Psoas muscle (tissue), 8 donors: ENCODE measurements around the gene FRMD6. TPM values are rescaled to one million over a fixed set of nuclear protein-coding genes. Genes with fewer than 3 reads are reported as not detected.

Experiments used
- ATAC-seq, 4 donors: fragments of 200-7000 bp; cut with Tn5 transposase; one replicate each; pipeline ENCODE4 v1.9.1; 2020; ENCODE audit warnings: moderate library complexity in 3 of 4, mild to moderate bottlenecking in 2 of 4
- DNase-seq, 2 donors: peaks; one replicate each; pipeline ENCODE4 v3.0.0-alpha.2; 2020
- H3K27ac ChIP-seq: fragments of 200-600 bp; one replicate; pipeline ENCODE4 v1.8.0; 2022
- H3K27me3 ChIP-seq, 3 donors: fragments of 200-600 bp in 1 of 3; one replicate each; pipeline versions ENCODE4 v1.6.1 to v1.8.0; 2013 to 2022; ENCODE audit warnings: low read length in 2 of 3, mild to moderate bottlenecking in 2 of 3, moderate library complexity in 1 of 3; ENCODE audit not compliant: insufficient read depth in 3 of 3
- H3K36me3 ChIP-seq, 2 donors: fragments of 200-600 bp in 1 of 2; one replicate each; pipeline versions ENCODE4 v1.6.1 to v1.8.0; 2013 to 2022; ENCODE audit warnings: low read depth in 1 of 2, mild to moderate bottlenecking in 1 of 2, moderate library complexity in 1 of 2; ENCODE audit not compliant: insufficient read depth in 1 of 2
- H3K4me1 ChIP-seq: fragments of 200-600 bp; one replicate; pipeline ENCODE4 v1.8.0; 2022
- H3K4me3 ChIP-seq: fragments of 200-600 bp; one replicate; pipeline ENCODE4 v1.8.0; 2022; ENCODE audit warnings: mild to moderate bottlenecking
- H3K9me3 ChIP-seq: fragments of 200-600 bp; one replicate; pipeline ENCODE4 v1.8.0; 2022
- WGBS, 3 donors: extraction: QIAGEN DNeasy Blood & Tissue Kit; methylation state at CpG; one replicate each; pipeline versions ENCODE4 v1.1.6 to v1.1.7; 2013; 5-methylcytosine and 5-hydroxymethylcytosine counted together
- intact Hi-C, 2 donors: fragments of 100-400 bp; cut with DNase I; formaldehyde crosslinking; loops; one replicate each; pipeline versions ENCODE4 v1.11.0 to v1.14.2; 2022
- polyA plus RNA-seq, 3 donors: library from polyadenylated mRNA; stranded (reverse); fragments of 200-250 nt; gene quantifications; one replicate each; pipeline ENCODE4 v1.2.3, GENCODE V29; 2013
- total RNA-seq, 4 donors: library from RNA; stranded (reverse); fragmentation: NEBNext Ultra II Directional in 2 of 4; extraction: Animal tissue kit (Norgen Biotek cat#: 25700) in 2 of 4; gene quantifications; one replicate each; pipeline versions ENCODE4 v1.2.1 to v1.2.4, GENCODE V29; 2021 to 2023
- TF ChIP-seq, protein P1 (sequence below): fragments of 200-600 bp; IDR thresholded peaks from one replicate; pipeline ENCODE4 v1.8.0; 2022; ENCODE audit warnings: antibody characterized with exemption
- donor health status: healthy with polysubstance abuse.
- donor health status: DM: no; HTN: no; CAD: no; lungs with moderate emphysema.
- donor health status: Bipolar disorder and iron deficiency.
- donor health status: healthy.
- donor health status: DM: yes; HTN: yes; CAD: no.
- donor health status: DM: no; HTN: no; CAD: no.
- donor health status: DM: no; HTN: no; CAD: no.
- donor health status: DM: yes; HTN: yes; CAD: no.

Gene FRMD6
- total and polyA plus RNA-seq, 7 donors, result 2.5 to 9.8 (median 5.0) TPM

DNA sequence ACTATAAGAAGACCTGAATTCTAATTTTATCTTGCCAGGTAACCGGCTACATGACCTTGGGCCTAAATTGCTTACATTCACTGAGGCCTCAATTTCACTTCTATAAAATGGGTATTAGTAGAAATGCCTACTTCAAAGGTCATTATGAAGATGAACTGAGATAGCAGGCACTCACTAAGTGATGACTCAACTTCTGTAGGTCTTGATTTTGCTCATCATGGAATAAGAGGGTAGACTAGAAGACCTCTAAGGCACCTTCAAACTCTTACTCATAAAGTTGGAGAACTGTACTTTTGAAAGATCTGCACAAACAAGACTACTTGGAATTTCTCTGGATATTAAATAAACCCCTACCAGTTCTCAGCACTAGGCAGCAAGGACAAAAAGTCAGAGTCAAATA, 39.3 kb upstream of the FRMD6 start:
- no peak for ATAC-seq
- H3K9me3 ChIP-seq, result no peaks in the 10 kb centered on the region
- no peaks in the 10 kb centered on the region for H3K36me3 ChIP-seq
- H3K27me3 ChIP-seq, result no peaks in the 10 kb centered on the region
- no peak overlapping the region for H3K4me3 ChIP-seq
- no peak overlapping the region for H3K27ac ChIP-seq
- intact Hi-C loops, result no loop called here
- H3K4me1 ChIP-seq, result no peaks in the 10 kb centered on the region
- DNase-seq, result no peak
- TF ChIP-seq, protein P1, sequence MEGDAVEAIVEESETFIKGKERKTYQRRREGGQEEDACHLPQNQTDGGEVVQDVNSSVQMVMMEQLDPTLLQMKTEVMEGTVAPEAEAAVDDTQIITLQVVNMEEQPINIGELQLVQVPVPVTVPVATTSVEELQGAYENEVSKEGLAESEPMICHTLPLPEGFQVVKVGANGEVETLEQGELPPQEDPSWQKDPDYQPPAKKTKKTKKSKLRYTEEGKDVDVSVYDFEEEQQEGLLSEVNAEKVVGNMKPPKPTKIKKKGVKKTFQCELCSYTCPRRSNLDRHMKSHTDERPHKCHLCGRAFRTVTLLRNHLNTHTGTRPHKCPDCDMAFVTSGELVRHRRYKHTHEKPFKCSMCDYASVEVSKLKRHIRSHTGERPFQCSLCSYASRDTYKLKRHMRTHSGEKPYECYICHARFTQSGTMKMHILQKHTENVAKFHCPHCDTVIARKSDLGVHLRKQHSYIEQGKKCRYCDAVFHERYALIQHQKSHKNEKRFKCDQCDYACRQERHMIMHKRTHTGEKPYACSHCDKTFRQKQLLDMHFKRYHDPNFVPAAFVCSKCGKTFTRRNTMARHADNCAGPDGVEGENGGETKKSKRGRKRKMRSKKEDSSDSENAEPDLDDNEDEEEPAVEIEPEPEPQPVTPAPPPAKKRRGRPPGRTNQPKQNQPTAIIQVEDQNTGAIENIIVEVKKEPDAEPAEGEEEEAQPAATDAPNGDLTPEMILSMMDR, result no peak
- WGBS, 3 donors, result 43 to 97% (median 94%) methylated on average over 1 of the region's 1 CpG

DNA sequence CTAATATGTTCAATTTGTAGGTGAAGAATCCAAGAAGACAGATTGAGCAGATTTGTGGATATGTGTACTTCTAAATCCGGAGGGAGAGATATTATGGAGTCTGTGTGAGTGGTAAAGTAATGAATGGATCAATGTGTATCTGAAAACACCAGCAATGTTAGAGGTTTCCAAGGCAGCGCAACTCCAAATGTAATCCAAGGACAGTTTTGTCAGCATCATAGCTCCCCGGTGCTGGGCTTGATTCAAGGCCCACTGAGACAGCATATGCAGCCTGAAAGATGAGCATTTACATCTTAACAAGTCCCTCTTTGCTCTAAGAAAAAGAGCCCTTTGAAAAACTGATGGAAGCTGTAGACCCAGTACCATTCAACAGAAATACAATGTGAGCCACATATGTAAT, 38.3 kb upstream of the FRMD6 start:
- no peaks in the 10 kb centered on the region for H3K27me3 ChIP-seq

DNA sequence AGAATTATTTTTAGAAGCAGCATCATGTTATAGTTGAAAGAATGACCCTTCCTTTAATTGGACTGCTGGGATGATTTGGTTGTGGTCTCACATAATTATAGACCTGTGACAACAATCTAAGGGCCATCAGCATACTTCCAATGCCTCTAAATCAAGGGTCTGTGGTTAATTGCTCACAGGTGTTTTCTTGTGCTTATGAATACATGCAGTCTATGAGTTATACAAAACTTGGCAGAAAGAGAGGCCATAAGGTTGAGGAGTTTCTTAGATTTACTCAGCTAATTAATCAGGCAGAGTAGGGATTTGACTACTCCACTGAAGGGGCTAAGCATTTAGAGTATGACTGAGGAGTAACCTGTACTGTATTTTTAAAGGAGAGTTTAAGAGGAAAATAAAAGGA, 37.0 kb upstream of the FRMD6 start:
- TF ChIP-seq, protein P1, result no peak
- Histone ChIP-seq H3K27ac (no peak overlapping the region), H3K36me3 (no peaks in the 10 kb centered on the region), H3K9me3 (no peaks in the 10 kb centered on the region), H3K27me3 (no peaks in the 10 kb centered on the region), H3K4me1 (no peaks in the 10 kb centered on the region), H3K4me3 (no peak overlapping the region)
- intact Hi-C loops, result no loop called here
- DNase-seq, result no peak
- ATAC-seq, result no peak

More for the DNA sequence above, 38.3 kb upstream of the FRMD6 start:
- Histone ChIP-seq H3K4me1 (no peaks in the 10 kb centered on the region), H3K9me3 (no peaks in the 10 kb centered on the region), H3K27ac (no peak overlapping the region), H3K36me3 (no peaks in the 10 kb centered on the region), H3K4me3 (no peak overlapping the region)
- 76 to 82% (median 78%) methylated on average over 3 of the region's 3 CpGs for WGBS, 3 donors
- ATAC-seq, result no peak
- TF ChIP-seq, protein P1, result no peak
- DNase-seq, result no peak
- intact Hi-C loops, result no loop called here

DNA sequence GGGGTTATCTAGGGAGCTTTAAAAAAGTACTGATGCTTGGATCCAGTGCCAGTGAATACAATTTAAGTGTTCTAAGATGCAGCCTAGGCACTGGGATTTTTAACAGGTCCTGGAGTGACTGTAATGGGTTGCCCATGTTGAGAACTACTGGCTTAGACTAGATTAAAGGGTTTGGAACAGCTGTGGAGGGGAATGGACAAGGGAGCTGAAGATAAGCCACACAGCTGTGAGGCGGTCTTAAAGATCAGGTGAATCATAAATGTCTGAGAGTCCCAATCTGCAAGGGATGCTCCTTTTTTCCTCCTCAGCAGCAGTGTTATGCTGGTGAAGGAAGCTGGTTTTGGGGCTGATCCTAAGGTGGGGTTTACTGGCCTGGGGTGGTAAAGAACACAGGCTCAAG, 35.5 kb upstream of the FRMD6 start:
- H3K36me3 ChIP-seq, result no peaks in the 10 kb centered on the region
- no peak for ATAC-seq

More for the DNA sequence above, 35.5 kb upstream of the FRMD6 start:
- WGBS, 3 donors, result 87 to 100% (median 96%) methylated on average over 1 of the region's 1 CpG
- no peak for DNase-seq
- Histone ChIP-seq H3K4me1 (no peaks in the 10 kb centered on the region), H3K27me3 (no peaks in the 10 kb centered on the region), H3K4me3 (no peak overlapping the region), H3K9me3 (no peaks in the 10 kb centered on the region), H3K27ac (no peak overlapping the region)
- TF ChIP-seq, protein P1, result no peak
- intact Hi-C loops, result no loop called here
